ENCODE results near the gene CBARP.

Gene CBARP

GRCh38 chr19:1275976-1276627, 38.3 kb upstream of the CBARP start:
- DNase-seq, result peak in 2 of 51 donors; percentile 55

GRCh38 chr19:1275260-1275975, 37.6 kb upstream of the CBARP start, which contains the start of gene FAM174C:
Gene FAM174C (plus strand): TSS chr19:1275530. CDS start chr19:1275550, 20 bp downstream.
- peak; percentile 66 to 98 (median 92) for DNase-seq

- DNase-seq, result no peak
These were observed 37.1 kb upstream of the CBARP start for GRCh38 chr19:1274852-1275259.

GRCh38 chr19:1274081-1274851, 36.5 kb upstream of the CBARP start:
- DNase-seq, result no peak

- DNase-seq, result no peak
These were observed 35.6 kb upstream of the CBARP start for GRCh38 chr19:1273263-1274041.

- peak in 9 of 51 donors; percentile 11 to 36 (median 19) for DNase-seq
These were observed 34.8 kb upstream of the CBARP start for GRCh38 chr19:1272423-1273262.

GRCh38 chr19:1271528-1272422, 34.0 kb upstream of the CBARP start:
- peak in 1 of 51 donors; percentile 35 for DNase-seq

- no peak for DNase-seq
These were observed 33.2 kb upstream of the CBARP start for GRCh38 chr19:1270854-1271527.

- DNase-seq, result no peak
These were observed 32.5 kb upstream of the CBARP start for GRCh38 chr19:1270213-1270853.

- DNase-seq, result peak in 50 of 51 donors; percentile 37 to 91 (median 77)
These were observed 31.8 kb upstream of the CBARP start for GRCh38 chr19:1269478-1270212.

GRCh38 chr19:1269065-1269477, 31.3 kb upstream of the CBARP start, which contains the start of gene CIRBP:
Gene CIRBP (plus strand): TSS chr19:1269332. CDS start chr19:1270934, 1,602 bp downstream.
- DNase-seq, result peak; percentile 67 to 100 (median 99)

GRCh38 chr19:1268226-1269064, 30.6 kb upstream of the CBARP start:
- DNase-seq, result peak in 2 of 51 donors; percentile 42 to 49

- DNase-seq, result peak in 11 of 51 donors; percentile 22 to 74 (median 39)
These were observed 29.8 kb upstream of the CBARP start for GRCh38 chr19:1267477-1268225.

- DNase-seq, result peak in 47 of 51 donors; percentile 14 to 87 (median 61)
These were observed 29.2 kb upstream of the CBARP start for GRCh38 chr19:1266916-1267476.
